ENCODE data around the gene MIS18A.
A peak's percentile ranks its signal among the peaks of the same experiment; 100 is the strongest.
"Not testable (repeated sequence)": the region's sequence is repeated elsewhere in the genome, so short reads cannot be mapped to it uniquely, and the experiment has no call there.

The MIS18A gene

DNA sequence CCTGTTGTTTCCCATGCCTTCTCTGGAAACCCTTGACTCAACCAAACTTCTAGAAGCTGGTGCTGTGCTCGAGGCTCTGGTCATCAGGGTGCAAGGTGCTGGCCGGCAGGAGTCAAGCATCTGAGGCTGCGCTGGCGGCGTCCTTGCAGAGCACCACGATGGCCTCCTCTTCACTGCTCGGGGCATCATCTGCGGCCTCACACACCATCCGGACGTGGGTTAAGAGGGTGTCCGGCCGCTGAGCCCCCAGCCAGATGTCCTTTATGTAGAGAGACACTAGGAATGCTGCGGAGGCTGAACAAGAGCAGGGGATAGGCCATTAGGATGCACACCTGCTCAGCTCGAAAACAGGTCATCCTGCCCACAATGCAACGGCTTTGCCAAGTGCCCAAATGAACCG lies 36.0 kb upstream of the MIS18A start:
- H3K27ac ChIP-seq, result no peak overlapping the region
- DNase-seq (ENCODE audit: low spot score), result no peak
- CTCF ChIA-PET, result no interaction called here
- TF ChIP-seq CTCF (conservative IDR thresholded peaks at IDR 0.05; ENCODE audit: low read depth), result no peak
- POLR2A ChIA-PET (ENCODE audit: low non-redundant PET), result no interaction called here

DNA sequence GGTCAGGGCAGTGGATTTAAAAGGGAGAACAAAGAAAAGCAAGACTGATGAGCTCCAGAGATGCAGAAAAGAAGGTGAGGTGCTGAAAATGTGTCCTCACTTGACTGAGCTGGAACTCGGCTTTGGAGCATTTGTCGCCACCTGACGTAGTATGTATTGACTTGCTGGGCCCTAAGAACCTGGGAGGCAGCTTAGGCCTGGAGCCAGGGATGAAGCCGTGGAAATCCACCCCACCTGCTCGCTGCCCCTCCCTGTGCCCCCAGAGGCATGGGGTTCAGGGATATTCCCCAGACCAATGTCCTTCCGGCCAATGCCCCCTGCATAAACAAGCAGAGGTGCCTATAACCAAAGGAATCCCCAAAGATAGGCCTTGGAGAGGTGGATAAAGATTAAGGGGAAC lies 34.1 kb upstream of the MIS18A start:
- H3K27ac ChIP-seq, result no peak overlapping the region
- ChIA-PET CTCF (no interaction called here), POLR2A (ENCODE audit: low non-redundant PET) (no interaction called here)
- DNase-seq (ENCODE audit: low spot score), result no peak
- no peak for TF ChIP-seq CTCF (conservative IDR thresholded peaks at IDR 0.05; ENCODE audit: low read depth)

- ChIA-PET POLR2A (ENCODE audit: low non-redundant PET) (no interaction called here), CTCF (no interaction called here)
- no peak overlapping the region for H3K27ac ChIP-seq
- DNase-seq (ENCODE audit: low spot score), result no peak
- TF ChIP-seq CTCF (conservative IDR thresholded peaks at IDR 0.05; ENCODE audit: low read depth), result no peak
Observed at GRCh38 chr21:32312326-32312725, 33.5 kb upstream of the MIS18A start.

DNA sequence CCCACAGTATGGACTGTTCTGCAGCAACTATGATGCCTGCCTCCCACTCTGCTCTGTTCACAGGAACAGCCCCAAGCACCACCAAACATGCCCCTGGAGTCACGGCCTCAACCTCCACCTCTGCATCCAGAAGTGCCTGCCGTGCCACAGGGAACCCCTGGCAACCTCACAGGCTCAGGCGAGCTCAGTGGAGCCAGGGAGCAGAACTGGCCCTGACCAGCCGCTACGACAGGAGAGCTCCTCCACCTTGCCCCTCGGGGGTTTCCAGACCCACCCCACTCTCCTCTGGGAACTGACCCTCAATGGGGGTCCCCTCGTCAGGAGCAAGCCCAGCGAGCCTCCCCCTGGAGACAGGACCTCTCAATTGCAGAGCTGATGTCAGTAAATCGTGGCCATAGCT lies 32.8 kb upstream of the MIS18A start:
- CTCF ChIA-PET, result no interaction called here

GRCh38 chr21:32310976-32311375 lies 32.1 kb upstream of the MIS18A start:
- DNase-seq (ENCODE audit: low spot score); H3K27ac ChIP-seq; CTCF ChIA-PET; POLR2A ChIA-PET (ENCODE audit: low non-redundant PET): not testable (repeated sequence)

More for the DNA sequence above, 32.8 kb upstream of the MIS18A start:
- TF ChIP-seq CTCF (conservative IDR thresholded peaks at IDR 0.05; ENCODE audit: low read depth), result no peak
- no peak overlapping the region for H3K27ac ChIP-seq
- POLR2A ChIA-PET (ENCODE audit: low non-redundant PET), result no interaction called here
- DNase-seq (ENCODE audit: low spot score), result no peak

- DNase-seq (ENCODE audit: low spot score), result no peak
- POLR2A ChIA-PET (ENCODE audit: low non-redundant PET), result no interaction called here
- TF ChIP-seq CTCF (conservative IDR thresholded peaks at IDR 0.05; ENCODE audit: low read depth), result no peak
- H3K27ac ChIP-seq, result 0 out of 2 replicates have a peak overlapping the region, but pooled peaks have one; percentile 11
- CTCF ChIA-PET, result no interaction called here
Observed at GRCh38 chr21:32309906-32310460, 31.1 kb upstream of the MIS18A start.

DNA sequence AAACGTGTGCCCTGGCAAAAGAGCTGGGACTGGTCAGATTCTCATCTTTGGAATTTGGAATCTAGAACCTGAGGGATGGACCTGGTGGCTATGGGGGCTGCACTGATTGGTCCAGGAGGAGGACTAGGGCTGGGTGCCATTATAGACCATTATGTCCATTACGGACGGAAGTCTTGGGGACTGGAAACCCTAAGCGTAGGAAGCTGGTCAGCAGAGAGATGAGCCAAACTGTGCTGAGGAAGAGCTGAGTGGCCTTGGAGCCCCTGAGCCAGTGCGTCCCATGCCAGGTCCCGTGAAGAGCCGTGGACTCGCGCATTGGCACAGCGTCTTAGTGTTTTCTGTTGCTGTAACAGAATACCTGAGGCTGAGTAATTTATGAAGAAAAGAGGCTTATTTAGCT lies 29.8 kb upstream of the MIS18A start:
- CTCF ChIA-PET, result no interaction called here
- DNase-seq (ENCODE audit: low spot score), result no peak
- TF ChIP-seq CTCF (conservative IDR thresholded peaks at IDR 0.05; ENCODE audit: low read depth), result no peak
- no peak overlapping the region for H3K27ac ChIP-seq
- POLR2A ChIA-PET (ENCODE audit: low non-redundant PET), result no interaction called here

All from RWPE1 (cell line).